Measurements from ENCODE around the gene PYGM.
A peak's percentile ranks its signal among the peaks of the same experiment; 100 is the strongest.

The PYGM gene

GRCh38 chr11:64764040-64764611, 4.4 kb upstream of the PYGM start:
- Histone ChIP-seq H3K9me3 (ENCODE audit: control extremely low read depth in 1 of 5, control insufficient read depth in 4 of 5, insufficient read depth in 2 of 5, low read depth in 1 of 5, low read length in 4 of 5) (no peaks in the 10 kb centered on the region), H3K27ac (ENCODE audit: insufficient read depth in 1 of 2, low read depth in 1 of 2, low read length in 2 of 2, poor library complexity in 1 of 2, severe bottlenecking in 2 of 2) (peak overlapping the region in 1 of 2 experiments; percentile 67), H3K27me3 (replicated peaks in 2 of 5; ENCODE audit: control insufficient read depth in 4 of 5, insufficient read depth in 5 of 5, low read length in 4 of 5) (no peaks in the 10 kb centered on the region), H3K4me3 (ENCODE audit: control insufficient read depth in 1 of 7, extremely low read depth in 1 of 7, insufficient read depth in 4 of 7, low read depth in 2 of 7, low read length in 6 of 7) (peak overlapping the region in 2 of 7 experiments; percentile 26 to 31), H3K36me3 (ENCODE audit: control insufficient read depth in 4 of 4, insufficient read depth in 4 of 4, low read length in 3 of 4) (peaks cover 20 to 68% (median 56%) of the 10 kb centered on the region in 4 experiments), H3K4me1 (ENCODE audit: control extremely low read depth in 1 of 4, control insufficient read depth in 4 of 4, insufficient read depth in 4 of 4, low read length in 3 of 4) (peaks cover 12 to 77% (median 67%) of the 10 kb centered on the region in 4 experiments)
- ChIA-PET POLR2A (interaction anchor here (0.7 to 9.5 kb wide), 6 partner anchors 8 to 735 kb away, joined by 3 to 152 read pairs (median 6); partner anchors contain the start of genes MALAT1, RASGRP2 and SF1), CTCF (interaction anchor here (1.1 to 20.1 kb wide), 4 partner anchors 8 to 75 kb away, joined by 4 to 345 read pairs (median 20); partner anchors contain the start of gene RASGRP2)
- peak; percentile 78 to 97 (median 96) for DNase-seq
- 43% methylated on average over 6 of the region's 11 CpGs for WGBS (ENCODE audit: insufficient coverage)

GRCh38 chr11:64763526-64764039, 3.8 kb upstream of the PYGM start:
- no peak for DNase-seq
- no peaks in the 10 kb centered on the region for H3K9me3 ChIP-seq (ENCODE audit: control extremely low read depth in 1 of 5, control insufficient read depth in 4 of 5, insufficient read depth in 2 of 5, low read depth in 1 of 5, low read length in 4 of 5)
- H3K4me3 ChIP-seq (ENCODE audit: control insufficient read depth in 1 of 7, extremely low read depth in 1 of 7, insufficient read depth in 4 of 7, low read depth in 2 of 7, low read length in 6 of 7), result peak overlapping the region in 3 of 7 experiments; percentile 15 to 31 (median 26)
- H3K27ac ChIP-seq (ENCODE audit: insufficient read depth in 1 of 2, low read depth in 1 of 2, low read length in 2 of 2, poor library complexity in 1 of 2, severe bottlenecking in 2 of 2), result peak overlapping the region in 1 of 2 experiments; percentile 67
- ChIA-PET POLR2A (interaction anchor here (0.7 to 9.5 kb wide), 6 partner anchors 9 to 736 kb away, joined by 3 to 152 read pairs (median 6); partner anchors contain the start of genes MALAT1, RASGRP2 and SF1), CTCF (interaction anchor here (0.8 to 20.1 kb wide), 7 partner anchors 9 to 409 kb away, joined by 3 to 345 read pairs (median 4); partner anchors contain the start of genes RASGRP2 and SF1)
- peaks cover 15 to 62% (median 51%) of the 10 kb centered on the region in 4 experiments for H3K36me3 ChIP-seq (ENCODE audit: control insufficient read depth in 4 of 4, insufficient read depth in 4 of 4, low read length in 3 of 4)
- peaks cover 12 to 75% (median 67%) of the 10 kb centered on the region in 4 experiments for H3K4me1 ChIP-seq (ENCODE audit: control extremely low read depth in 1 of 4, control insufficient read depth in 4 of 4, insufficient read depth in 4 of 4, low read length in 3 of 4)
- H3K27me3 ChIP-seq (replicated peaks in 2 of 5; ENCODE audit: control insufficient read depth in 4 of 5, insufficient read depth in 5 of 5, low read length in 4 of 5), result no peaks in the 10 kb centered on the region
- 83% methylated on average over 5 of the region's 6 CpGs for WGBS (ENCODE audit: insufficient coverage)

GRCh38 chr11:64762674-64763525, 3.1 kb upstream of the PYGM start:
- Histone ChIP-seq H3K36me3 (ENCODE audit: control insufficient read depth in 4 of 4, insufficient read depth in 4 of 4, low read length in 3 of 4) (peaks cover 10 to 55% (median 44%) of the 10 kb centered on the region in 4 experiments), H3K4me1 (ENCODE audit: control extremely low read depth in 1 of 4, control insufficient read depth in 4 of 4, insufficient read depth in 4 of 4, low read length in 3 of 4) (peaks cover 12 to 72% (median 63%) of the 10 kb centered on the region in 4 experiments), H3K4me3 (ENCODE audit: control insufficient read depth in 1 of 7, extremely low read depth in 1 of 7, insufficient read depth in 4 of 7, low read depth in 2 of 7, low read length in 6 of 7) (peak overlapping the region in 1 of 7 experiments; percentile 26), H3K27ac (ENCODE audit: insufficient read depth in 1 of 2, low read depth in 1 of 2, low read length in 2 of 2, poor library complexity in 1 of 2, severe bottlenecking in 2 of 2) (peak overlapping the region in 1 of 2 experiments; percentile 67), H3K27me3 (replicated peaks in 2 of 5; ENCODE audit: control insufficient read depth in 4 of 5, insufficient read depth in 5 of 5, low read length in 4 of 5) (no peaks in the 10 kb centered on the region), H3K9me3 (ENCODE audit: control extremely low read depth in 1 of 5, control insufficient read depth in 4 of 5, insufficient read depth in 2 of 5, low read depth in 1 of 5, low read length in 4 of 5) (no peaks in the 10 kb centered on the region)
- WGBS (ENCODE audit: insufficient coverage), result 76% methylated on average over 8 of the region's 13 CpGs
- POLR2A ChIA-PET, result interaction anchor here (1.2 to 9.5 kb wide), 5 partner anchors 11 to 737 kb away, joined by 3 to 152 read pairs (median 9); partner anchors contain the start of genes MALAT1, RASGRP2 and SF1
- DNase-seq, result peak in 1 of 3 donors; percentile 50
- CTCF ChIA-PET, result interaction anchor here (0.8 to 20.1 kb wide), 9 partner anchors 8 to 408 kb away, joined by 3 to 345 read pairs (median 4); partner anchors contain the start of genes RASGRP2 and SF1

GRCh38 chr11:64762277-64762673, 2.5 kb upstream of the PYGM start:
- Histone ChIP-seq H3K27me3 (replicated peaks in 2 of 5; ENCODE audit: control insufficient read depth in 4 of 5, insufficient read depth in 5 of 5, low read length in 4 of 5) (no peaks in the 10 kb centered on the region), H3K4me1 (ENCODE audit: control extremely low read depth in 1 of 4, control insufficient read depth in 4 of 4, insufficient read depth in 4 of 4, low read length in 3 of 4) (peaks cover 12 to 66% (median 57%) of the 10 kb centered on the region in 4 experiments), H3K9me3 (ENCODE audit: control extremely low read depth in 1 of 5, control insufficient read depth in 4 of 5, insufficient read depth in 2 of 5, low read depth in 1 of 5, low read length in 4 of 5) (no peaks in the 10 kb centered on the region), H3K27ac (ENCODE audit: insufficient read depth in 1 of 2, low read depth in 1 of 2, low read length in 2 of 2, poor library complexity in 1 of 2, severe bottlenecking in 2 of 2) (no peak overlapping the region), H3K4me3 (ENCODE audit: control insufficient read depth in 1 of 7, extremely low read depth in 1 of 7, insufficient read depth in 4 of 7, low read depth in 2 of 7, low read length in 6 of 7) (no peak overlapping the region), H3K36me3 (ENCODE audit: control insufficient read depth in 4 of 4, insufficient read depth in 4 of 4, low read length in 3 of 4) (peaks cover 8 to 49% (median 38%) of the 10 kb centered on the region in 4 experiments)
- CTCF ChIA-PET, result interaction anchor here (1.0 to 20.1 kb wide), 4 partner anchors 8 to 18 kb away, joined by 3 to 345 read pairs (median 18); partner anchors contain the start of gene RASGRP2
- 90% methylated on average over 3 of the region's 5 CpGs for WGBS (ENCODE audit: insufficient coverage)
- DNase-seq, result peak in 2 of 3 donors; percentile 43
- POLR2A ChIA-PET, result interaction anchor here (1.2 to 9.5 kb wide), 3 partner anchors 10 to 24 kb away, joined by 3 to 152 read pairs (median 9); partner anchors contain the start of gene RASGRP2

GRCh38 chr11:64760759-64761420, 1.1 kb upstream of the PYGM start:
- Histone ChIP-seq H3K27ac (ENCODE audit: insufficient read depth in 1 of 2, low read depth in 1 of 2, low read length in 2 of 2, poor library complexity in 1 of 2, severe bottlenecking in 2 of 2) (no peak overlapping the region), H3K36me3 (ENCODE audit: control insufficient read depth in 4 of 4, insufficient read depth in 4 of 4, low read length in 3 of 4) (peaks cover 6 to 37% (median 29%) of the 10 kb centered on the region in 4 experiments), H3K4me1 (ENCODE audit: control extremely low read depth in 1 of 4, control insufficient read depth in 4 of 4, insufficient read depth in 4 of 4, low read length in 3 of 4) (peaks cover 12 to 58% (median 47%) of the 10 kb centered on the region in 4 experiments), H3K4me3 (ENCODE audit: control insufficient read depth in 1 of 7, extremely low read depth in 1 of 7, insufficient read depth in 4 of 7, low read depth in 2 of 7, low read length in 6 of 7) (no peak overlapping the region), H3K27me3 (replicated peaks in 2 of 5; ENCODE audit: control insufficient read depth in 4 of 5, insufficient read depth in 5 of 5, low read length in 4 of 5) (no peaks in the 10 kb centered on the region), H3K9me3 (ENCODE audit: control extremely low read depth in 1 of 5, control insufficient read depth in 4 of 5, insufficient read depth in 2 of 5, low read depth in 1 of 5, low read length in 4 of 5) (no peaks in the 10 kb centered on the region)
- 77% methylated on average over 6 of the region's 7 CpGs for WGBS (ENCODE audit: insufficient coverage)
- POLR2A ChIA-PET, result interaction anchor here (1.1 to 9.5 kb wide), 3 partner anchors 9 to 16 kb away, joined by 4 to 152 read pairs (median 9); partner anchors contain the start of gene RASGRP2
- CTCF ChIA-PET, result interaction anchor here (0.9 to 20.1 kb wide), 3 partner anchors 8 to 16 kb away, joined by 3 to 345 read pairs (median 6); partner anchors contain the start of gene RASGRP2
- DNase-seq, result peak in 2 of 3 donors; percentile 28 to 36

Data from common myeloid progenitor, CD34-positive (primary cell).